ENCODE data around the gene BEND2. TPM values are rescaled to one million over a fixed set of nuclear protein-coding genes. Genes with fewer than 3 reads are reported as not detected.

BEND2 gene
- total and polyA plus RNA-seq, 10 of the 15 experiments (the other 5 are each of a cell fraction or from before 2014, with no cell fraction given) = not detected

- Histone ChIP-seq H3K36me3 (ENCODE audit: control insufficient read depth in 2 of 2, insufficient read depth in 2 of 2, low read length in 1 of 2) (no peaks in the 10 kb centered on the region), H3K27ac (ENCODE audit: control insufficient read depth, insufficient read depth) (no peak overlapping the region), H2AFZ (ENCODE audit: control insufficient read depth, low read depth, low read length) (no peak overlapping the region), H3K27me3 (replicated peaks in 1 of 2; ENCODE audit: control insufficient read depth in 2 of 2, insufficient read depth in 2 of 2, low read length in 1 of 2) (no peaks in the 10 kb centered on the region), H3K4me1 (ENCODE audit: control insufficient read depth, insufficient read depth, low read length) (no peaks in the 10 kb centered on the region), H3K4me2 (ENCODE audit: control insufficient read depth, insufficient read depth) (no peak overlapping the region), H3K79me2 (ENCODE audit: control insufficient read depth, insufficient read depth, low read length) (no peaks in the 10 kb centered on the region), H4K20me1 (ENCODE audit: control insufficient read depth, insufficient read depth) (no peaks in the 10 kb centered on the region), H3K4me3 (no peak overlapping the region), H3K9ac (ENCODE audit: control insufficient read depth, insufficient read depth, low read length) (no peak overlapping the region), H3K9me3 (replicated peaks; ENCODE audit: control insufficient read depth, insufficient read depth, low read length) (no peaks in the 10 kb centered on the region)
- SMC1A ChIA-PET (ENCODE audit: uncharacterized antibody, unreplicated experiment) = no interaction called here
- RAD21 ChIA-PET (ENCODE audit: unreplicated experiment) = no interaction called here
- no TSS peak for BruUV-seq (replicated peaks)
- POLR2A ChIA-PET = no interaction called here
- intact Hi-C loops (cut with micrococcal nuclease; ENCODE audit: unreplicated experiment) = no loop called here
- CTCF ChIA-PET = no interaction called here
- no peak for FAIRE-seq
- DNase-seq (ENCODE audit: low read depth, low spot score) = no peak
- in situ Hi-C loops (cut with MboI) = no loop called here
- no peak for ATAC-seq
- TF ChIP-seq SKIL (IDR thresholded peaks at IDR 0.05; ENCODE audit: low read depth, poor library complexity, severe bottlenecking) = no peak
- TF ChIP-seq ZSCAN29 (IDR thresholded peaks at IDR 0.05) = no peak
- no peak for TF ChIP-seq HCFC1 (IDR thresholded peaks at IDR 0.05; ENCODE audit: low read length)
- no peak for TF ChIP-seq ELK1 (IDR thresholded peaks at IDR 0.05; ENCODE audit: low read depth, low read length)
- TF ChIP-seq HDAC6 (IDR thresholded peaks at IDR 0.05; ENCODE audit: unreplicated experiment) = no peak
- no peak for TF ChIP-seq POLR2AphosphoS5 (IDR thresholded peaks at IDR 0.05; ENCODE audit: low read length)
- no peak for TF ChIP-seq SIN3A (IDR thresholded peaks at IDR 0.05; ENCODE audit: low read depth, low read length)
- TF ChIP-seq GABPA (IDR thresholded peaks at IDR 0.05; ENCODE audit: low read depth) = no peak
- no peak for TF ChIP-seq STAT1 (conservative IDR thresholded peaks at IDR 0.05)
- TF ChIP-seq KLF5 (IDR thresholded peaks at IDR 0.05; ENCODE audit: partially characterized antibody) = no peak
- no peak for TF ChIP-seq ETV6 (conservative IDR thresholded peaks at IDR 0.05 in 1 of 2, IDR thresholded peaks at IDR 0.05 in 1 of 2; ENCODE audit: borderline replicate concordance in 1 of 2, low read depth in 1 of 2)
- WGBS (ENCODE audit: insufficient coverage, insufficient replicate concordance, low lambda C conversion rate, missing lambda C conversion rate) = 19% methylated on average over 4 of the region's 4 CpGs
These were observed 47.7 kb downstream of the BEND2 start for GRCh38 chrX:18172970-18173369.

Measured in GM12878 (cell line).